Epithelial cell of prostate (primary cell): ENCODE data around the gene MAN2A2.
"Not testable (repeated sequence)": the region's sequence is repeated elsewhere in the genome, so short reads cannot be mapped to it uniquely, and the experiment has no call there.

Source experiments
- DNase-seq: peaks from one replicate; pipeline ENCODE4 v3.0.0-alpha.2; 2011; ENCODE audit warnings: low read depth, low spot score
- H3K27ac ChIP-seq: fragments of 450-650 bp; 2 replicates; pipeline ENCODE4 v1.5.1; 2017; ENCODE audit warnings: mild to moderate bottlenecking

MAN2A2 gene

DNA sequence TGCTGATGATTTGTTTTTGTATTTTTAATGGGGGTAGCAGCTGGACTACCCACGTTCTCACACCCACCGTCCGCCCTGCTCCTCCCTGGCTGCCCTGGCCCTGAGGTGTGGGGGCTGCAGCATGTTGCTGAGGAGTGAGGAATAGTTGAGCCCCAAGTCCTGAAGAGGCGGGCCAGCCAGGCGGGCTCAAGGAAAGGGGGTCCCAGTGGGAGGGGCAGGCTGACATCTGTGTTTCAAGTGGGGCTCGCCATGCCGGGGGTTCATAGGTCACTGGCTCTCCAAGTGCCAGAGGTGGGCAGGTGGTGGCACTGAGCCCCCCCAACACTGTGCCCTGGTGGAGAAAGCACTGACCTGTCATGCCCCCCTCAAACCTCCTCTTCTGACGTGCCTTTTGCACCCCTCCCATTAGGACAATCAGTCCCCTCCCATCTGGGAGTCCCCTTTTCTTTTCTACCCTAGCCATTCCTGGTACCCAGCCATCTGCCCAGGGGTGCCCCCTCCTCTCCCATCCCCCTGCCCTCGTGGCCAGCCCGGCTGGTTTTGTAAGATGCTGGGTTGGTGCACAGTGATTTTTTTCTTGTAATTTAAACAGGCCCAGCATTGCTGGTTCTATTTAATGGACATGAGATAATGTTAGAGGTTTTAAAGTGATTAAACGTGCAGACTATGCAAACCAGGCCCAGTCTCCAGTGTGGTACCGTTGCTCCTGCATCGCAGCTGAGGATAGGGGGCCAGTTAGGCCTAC is 20.1 kb upstream of the MAN2A2 start:
- no peak for DNase-seq
- no peak overlapping the region for H3K27ac ChIP-seq

DNA sequence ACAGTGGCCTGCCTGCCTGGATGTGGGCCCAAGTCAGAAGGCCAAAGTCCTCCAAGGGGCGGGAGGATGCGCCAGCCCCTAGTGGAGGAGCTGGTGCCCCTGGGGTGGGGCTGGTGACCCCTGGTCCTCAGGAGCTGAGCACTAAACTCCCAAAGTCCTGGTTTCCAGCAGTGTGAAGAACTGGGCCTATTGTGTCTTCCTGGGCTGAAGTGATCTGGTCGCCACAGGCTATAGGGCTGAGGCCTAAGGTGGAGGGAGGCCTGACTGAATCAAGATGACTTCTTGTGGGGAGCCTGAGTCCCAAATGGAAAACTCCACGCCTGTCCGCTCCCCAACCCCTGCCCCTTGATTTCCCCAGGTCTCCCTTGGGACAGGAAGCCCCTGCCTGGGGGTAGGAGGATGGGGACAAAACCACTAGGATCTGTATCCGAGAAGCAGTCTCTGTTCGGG is 19.6 kb upstream of the MAN2A2 start:
- no peak overlapping the region for H3K27ac ChIP-seq
- DNase-seq: no peak

DNA sequence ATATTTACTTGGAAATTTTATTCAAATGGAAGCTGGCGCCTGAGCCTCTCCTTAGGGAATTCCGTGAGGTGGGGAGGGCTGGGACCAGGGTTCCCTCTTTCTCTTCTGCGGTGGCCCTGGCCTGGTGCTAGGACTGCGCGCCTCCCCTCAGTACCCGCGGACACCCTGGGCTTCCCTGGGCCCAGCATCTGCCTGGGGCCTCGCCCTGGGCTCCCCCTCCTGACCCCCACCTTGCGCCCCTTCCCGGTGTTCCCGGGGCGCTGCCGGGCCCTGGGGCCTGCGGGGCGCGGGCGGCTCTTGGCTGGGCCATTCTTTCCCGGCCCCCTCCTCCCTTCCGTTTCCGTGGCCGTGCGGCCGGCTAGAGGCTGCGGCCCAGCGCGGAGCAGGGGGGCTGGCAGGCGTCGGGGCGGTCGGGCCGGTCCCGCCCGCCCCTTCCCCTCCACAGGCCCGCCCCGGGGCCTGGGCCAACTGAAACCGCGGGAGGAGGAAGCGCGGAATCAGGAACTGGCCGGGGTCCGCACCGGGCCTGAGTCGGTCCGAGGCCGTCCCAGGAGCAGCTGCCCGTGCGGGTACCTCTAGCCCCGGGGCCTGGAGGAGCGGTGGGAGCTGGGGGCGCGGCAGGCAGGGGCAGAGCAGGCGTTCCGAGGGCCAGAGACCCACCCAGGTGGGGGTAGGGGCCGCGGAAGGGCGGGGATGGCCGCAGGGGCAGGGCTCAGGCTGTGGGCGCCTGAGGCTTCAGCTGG is 19.0 kb upstream of the MAN2A2 start, which contains the start of gene FES:
FES (plus strand) TSS at position 529 of the 743 bp plus-strand sequence. CDS start 542 bp downstream, outside the sequence.
- peak within 1 kb of the TSS; percentile 11 for H3K27ac ChIP-seq
- no peak for DNase-seq

DNA sequence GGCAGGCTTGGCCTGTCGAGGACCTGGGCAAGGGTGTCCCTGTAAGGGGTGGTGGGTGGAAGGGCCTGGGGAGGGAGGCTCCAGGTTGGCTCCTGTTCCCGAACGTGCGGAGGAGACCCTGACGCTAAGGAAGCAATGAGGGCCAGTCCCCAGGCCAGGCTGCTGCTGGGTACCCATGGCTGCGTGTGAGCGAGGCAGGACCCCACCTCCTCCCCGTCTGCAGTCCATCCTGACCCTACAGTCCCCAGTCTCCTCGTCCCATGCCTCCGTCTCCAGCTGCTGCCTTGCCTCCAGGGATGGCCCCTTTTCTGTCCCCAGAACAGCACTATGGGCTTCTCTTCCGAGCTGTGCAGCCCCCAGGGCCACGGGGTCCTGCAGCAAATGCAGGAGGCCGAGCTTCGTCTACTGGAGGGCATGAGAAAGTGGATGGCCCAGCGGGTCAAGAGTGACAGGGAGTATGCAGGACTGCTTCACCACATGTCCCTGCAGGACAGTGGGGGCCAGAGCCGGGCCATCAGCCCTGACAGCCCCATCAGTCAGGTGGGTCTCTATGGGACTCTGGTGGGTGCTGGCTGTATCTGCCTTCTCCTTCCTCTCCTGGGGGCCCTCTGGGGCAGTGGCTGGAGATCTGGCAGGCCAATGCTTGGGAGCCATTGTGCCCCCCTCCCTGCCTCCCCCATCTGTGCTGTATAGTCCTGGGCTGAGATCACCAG is 18.2 kb upstream of the MAN2A2 start:
- H3K27ac ChIP-seq: no peak overlapping the region
- no peak for DNase-seq

DNA sequence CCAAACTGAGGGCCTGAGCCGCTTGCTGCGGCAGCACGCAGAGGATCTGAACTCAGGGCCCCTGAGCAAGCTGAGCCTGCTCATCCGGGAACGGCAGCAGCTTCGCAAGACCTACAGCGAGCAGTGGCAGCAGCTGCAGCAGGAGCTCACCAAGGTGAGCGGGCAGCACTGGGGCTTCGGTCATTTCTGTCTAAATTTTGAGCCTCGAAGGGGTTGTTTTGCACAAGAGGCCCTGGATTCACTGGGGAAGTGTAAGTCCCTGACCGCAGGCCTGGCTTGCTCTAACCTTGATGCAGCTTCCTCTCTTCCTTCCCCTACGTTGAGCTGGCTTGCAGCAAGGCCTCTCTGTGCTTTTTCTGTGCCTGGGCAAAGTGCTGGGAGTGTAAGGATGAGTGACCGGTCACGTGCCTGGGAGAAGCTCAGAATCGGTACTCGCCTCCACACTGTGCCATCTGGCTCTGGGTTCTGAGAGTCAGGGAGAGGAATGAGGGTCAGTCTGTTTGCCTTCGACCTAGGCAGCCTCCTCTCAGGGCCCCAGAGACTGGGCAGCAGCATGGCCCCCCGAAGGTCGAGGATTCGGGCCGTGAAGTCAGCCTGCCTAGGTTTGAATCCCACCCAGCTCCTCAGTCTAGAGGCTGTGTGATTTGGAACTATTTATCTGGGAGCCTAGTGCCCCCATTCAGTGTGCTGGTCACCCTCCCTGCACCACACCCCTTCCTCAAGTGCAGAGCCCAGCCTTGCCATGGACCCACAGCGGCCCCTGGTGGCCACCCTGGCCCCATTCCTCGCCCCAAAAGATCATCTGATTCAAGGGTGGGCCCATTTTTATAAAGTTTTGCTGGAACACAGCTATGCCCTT is 17.4 kb upstream of the MAN2A2 start:
- no peak for DNase-seq
- H3K27ac ChIP-seq: no peak overlapping the region

DNA sequence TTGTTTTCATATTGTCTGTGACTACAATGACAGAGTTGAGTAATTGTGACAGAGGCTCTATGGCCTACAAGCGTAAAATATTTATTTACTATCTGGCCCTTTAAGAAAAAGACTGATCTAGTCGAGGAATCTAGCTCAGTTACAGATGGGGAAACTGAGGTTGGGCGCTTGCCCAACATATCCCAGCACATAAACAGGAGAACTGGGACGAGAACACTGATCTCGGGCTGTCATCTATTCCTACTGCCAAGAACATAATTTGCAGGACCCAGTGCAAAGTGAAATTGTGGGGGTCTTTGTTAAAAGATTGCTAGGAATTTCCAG is 16.8 kb upstream of the MAN2A2 start:
- H3K27ac ChIP-seq: no peak overlapping the region
- DNase-seq: no peak

DNA sequence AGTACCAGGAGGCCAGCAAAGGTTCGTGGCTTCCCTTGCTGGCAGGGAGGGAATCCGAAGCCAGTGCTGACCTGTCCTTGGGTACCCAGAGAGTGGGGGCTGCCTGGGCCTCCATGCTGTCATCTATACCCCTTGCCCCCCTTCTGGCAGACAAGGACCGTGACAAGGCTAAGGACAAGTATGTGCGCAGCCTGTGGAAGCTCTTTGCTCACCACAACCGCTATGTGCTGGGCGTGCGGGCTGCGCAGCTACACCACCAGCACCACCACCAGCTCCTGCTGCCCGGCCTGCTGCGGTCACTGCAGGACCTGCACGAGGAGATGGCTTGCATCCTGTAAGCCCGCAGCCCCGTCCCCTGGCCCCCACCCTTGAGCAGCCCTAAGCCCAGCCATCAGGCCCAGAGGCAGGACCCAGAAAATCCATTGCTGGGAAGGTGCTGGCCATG is 16.0 kb upstream of the MAN2A2 start:
- H3K27ac ChIP-seq: no peak overlapping the region
- no peak for DNase-seq

DNA sequence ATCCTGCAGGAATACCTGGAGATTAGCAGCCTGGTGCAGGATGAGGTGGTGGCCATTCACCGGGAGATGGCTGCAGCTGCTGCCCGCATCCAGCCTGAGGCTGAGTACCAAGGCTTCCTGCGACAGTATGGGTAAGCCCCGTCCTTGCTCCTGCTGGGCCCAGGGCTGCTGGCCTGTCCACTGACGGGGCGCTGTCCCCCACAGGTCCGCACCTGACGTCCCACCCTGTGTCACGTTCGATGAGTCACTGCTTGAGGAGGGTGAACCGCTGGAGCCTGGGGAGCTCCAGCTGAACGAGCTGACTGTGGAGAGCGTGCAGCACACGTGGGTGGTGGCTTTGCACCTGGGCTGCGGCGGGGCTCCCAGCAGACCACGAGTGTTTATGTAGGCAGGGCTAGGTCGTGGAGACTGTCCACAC is 13.8 kb upstream of the MAN2A2 start:
- no peak for DNase-seq
- H3K27ac ChIP-seq: no peak overlapping the region

DNA sequence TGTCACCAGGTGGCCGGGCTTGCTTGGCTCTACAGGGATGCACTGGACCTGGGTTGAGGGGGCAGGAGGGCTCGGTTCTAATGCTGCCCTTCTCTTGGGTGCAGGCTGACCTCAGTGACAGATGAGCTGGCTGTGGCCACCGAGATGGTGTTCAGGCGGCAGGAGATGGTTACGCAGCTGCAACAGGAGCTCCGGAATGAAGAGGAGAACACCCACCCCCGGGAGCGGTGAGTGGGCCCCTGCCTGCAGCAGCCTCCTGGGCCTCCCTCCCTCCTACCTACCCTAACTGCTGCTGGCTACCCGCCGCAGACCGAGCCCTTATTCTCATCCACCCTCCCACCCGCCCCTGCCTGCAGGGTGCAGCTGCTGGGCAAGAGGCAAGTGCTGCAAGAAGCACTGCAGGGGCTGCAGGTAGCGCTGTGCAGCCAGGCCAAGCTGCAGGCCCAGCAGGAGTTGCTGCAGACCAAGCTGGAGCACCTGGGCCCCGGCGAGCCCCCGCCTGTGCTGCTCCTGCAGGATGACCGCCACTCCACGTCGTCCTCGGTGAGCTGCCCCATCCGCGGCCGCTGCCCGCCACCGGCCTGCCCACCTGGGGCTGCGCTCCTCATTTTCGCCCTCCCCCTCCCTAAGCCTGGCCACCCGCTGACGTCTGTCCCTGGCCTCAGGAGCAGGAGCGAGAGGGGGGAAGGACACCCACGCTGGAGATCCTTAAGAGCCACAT is 13.2 kb upstream of the MAN2A2 start:
- DNase-seq: no peak

DNA sequence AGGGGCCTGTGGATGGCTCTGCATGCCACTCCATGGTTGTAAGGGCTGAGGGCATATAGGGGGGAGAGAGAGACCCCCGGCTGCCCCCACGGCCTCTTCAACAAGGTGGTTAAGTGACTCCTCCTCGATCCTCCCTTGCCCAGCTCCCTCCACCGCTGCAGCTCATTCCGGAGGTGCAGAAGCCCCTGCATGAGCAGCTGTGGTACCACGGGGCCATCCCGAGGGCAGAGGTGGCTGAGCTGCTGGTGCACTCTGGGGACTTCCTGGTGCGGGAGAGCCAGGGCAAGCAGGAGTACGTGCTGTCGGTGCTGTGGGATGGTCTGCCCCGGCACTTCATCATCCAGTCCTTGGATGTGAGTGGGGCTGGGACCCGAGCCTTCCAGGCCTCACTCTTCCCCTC is 12.3 kb upstream of the MAN2A2 start:
- no peak for DNase-seq

More for the DNA sequence above, 13.2 kb upstream of the MAN2A2 start:
- H3K27ac ChIP-seq: no peak overlapping the region

DNA sequence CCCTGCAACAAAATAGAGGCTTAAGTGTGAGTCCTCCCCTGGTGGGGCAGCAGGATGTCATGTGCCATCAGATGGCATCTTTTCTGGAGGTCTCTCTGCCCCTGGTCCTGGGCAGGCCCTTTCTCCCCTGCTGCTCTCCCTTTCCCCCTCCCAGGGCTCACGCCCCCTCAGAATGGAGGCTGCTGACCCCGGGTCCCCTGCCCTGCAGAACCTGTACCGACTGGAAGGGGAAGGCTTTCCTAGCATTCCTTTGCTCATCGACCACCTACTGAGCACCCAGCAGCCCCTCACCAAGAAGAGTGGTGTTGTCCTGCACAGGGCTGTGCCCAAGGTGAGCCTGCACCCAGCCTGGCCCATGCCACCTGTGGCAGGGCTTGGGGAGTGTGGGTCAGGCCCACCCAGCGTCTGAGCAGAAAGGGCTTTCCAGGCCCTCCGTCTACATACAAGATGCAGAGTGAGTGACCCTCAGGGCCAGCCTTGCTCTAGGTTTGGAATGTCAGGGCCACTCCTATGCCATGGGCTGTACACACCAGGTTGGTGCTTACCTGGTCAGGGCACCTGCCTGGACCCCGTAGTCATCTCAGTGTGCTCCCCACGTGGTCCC is 11.7 kb upstream of the MAN2A2 start:
- no peak overlapping the region for H3K27ac ChIP-seq
- no peak for DNase-seq

More for the DNA sequence above, 12.3 kb upstream of the MAN2A2 start:
- H3K27ac ChIP-seq: no peak overlapping the region

DNA sequence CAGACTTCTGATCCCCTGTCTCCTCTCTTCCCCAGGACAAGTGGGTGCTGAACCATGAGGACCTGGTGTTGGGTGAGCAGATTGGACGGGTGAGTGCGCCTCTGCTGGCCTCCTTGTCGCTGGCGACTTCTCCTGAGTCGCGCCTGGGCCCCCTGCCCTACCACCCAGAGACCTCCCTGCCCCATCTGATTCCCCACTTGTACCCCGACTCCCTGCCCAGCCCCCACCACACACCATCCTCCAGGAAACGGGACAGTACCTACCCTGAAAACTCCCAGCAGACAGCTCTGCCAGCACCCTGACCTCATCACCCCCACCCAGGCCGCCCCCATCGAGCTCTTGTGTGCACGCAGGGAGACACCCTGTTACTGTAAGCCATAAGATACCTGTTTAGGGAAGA is 11.1 kb upstream of the MAN2A2 start:
- H3K27ac ChIP-seq: no peak overlapping the region

DNA sequence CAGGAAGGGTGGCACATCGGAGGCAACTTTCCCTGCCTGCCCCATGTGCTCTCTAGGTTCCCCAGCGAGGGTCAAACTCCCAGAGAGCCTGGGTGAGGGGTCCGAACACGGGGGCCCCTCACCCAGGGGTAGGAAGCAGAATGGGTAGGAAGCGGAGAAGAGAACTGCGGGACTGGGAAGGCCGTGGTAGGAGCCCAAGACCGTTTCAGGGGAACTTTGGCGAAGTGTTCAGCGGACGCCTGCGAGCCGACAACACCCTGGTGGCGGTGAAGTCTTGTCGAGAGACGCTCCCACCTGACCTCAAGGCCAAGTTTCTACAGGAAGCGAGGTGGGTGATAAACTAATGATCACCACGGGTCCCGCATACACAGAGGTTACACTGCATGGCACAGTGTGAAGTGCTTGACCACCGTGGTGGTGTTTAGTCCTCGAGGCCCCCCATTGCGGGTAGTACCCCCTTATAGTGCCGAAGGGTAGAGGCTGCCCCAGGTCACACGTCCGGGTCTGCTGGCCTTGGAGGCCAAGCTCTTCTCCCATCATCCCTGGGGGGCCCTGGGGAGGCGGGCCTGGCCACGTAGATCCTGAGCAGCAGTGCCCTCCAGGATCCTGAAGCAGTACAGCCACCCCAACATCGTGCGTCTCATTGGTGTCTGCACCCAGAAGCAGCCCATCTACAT is 10.5 kb upstream of the MAN2A2 start:
- no peak overlapping the region for H3K27ac ChIP-seq
- DNase-seq: no peak

More for the DNA sequence above, 11.1 kb upstream of the MAN2A2 start:
- DNase-seq: no peak

DNA sequence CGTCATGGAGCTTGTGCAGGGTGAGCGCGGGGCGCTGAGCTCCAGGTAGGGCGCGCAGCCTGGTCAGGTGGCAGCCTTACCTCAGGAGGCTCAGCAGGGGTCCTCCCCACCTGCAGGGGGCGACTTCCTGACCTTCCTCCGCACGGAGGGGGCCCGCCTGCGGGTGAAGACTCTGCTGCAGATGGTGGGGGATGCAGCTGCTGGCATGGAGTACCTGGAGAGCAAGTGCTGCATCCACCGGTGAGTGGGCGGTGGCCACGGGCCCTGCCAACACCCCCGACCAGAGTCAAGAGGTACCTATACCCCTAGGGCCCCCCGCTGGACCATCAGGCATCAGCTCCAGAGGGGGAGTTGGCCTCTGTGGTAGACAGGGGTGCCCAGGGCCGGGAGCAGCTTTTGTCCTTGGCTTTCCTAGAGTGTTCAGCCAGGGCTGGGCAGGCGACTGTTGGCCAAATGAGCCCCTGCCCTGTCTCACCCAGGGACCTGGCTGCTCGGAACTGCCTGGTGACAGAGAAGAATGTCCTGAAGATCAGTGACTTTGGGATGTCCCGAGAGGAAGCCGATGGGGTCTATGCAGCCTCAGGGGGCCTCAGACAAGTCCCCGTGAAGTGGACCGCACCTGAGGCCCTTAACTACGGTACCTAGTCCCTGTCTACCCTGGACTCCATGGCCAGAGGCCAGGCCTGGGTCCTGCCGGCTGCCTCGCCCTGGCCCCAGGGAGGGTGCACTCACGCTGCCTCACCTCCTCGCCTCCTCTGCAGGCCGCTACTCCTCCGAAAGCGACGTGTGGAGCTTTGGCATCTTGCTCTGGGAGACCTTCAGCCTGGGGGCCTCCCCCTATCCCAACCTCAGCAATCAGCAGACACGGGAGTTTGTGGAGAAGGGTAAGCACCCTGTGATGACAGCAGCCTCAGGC is 9.7 kb upstream of the MAN2A2 start:
- H3K27ac ChIP-seq: no peak overlapping the region
- no peak for DNase-seq

DNA sequence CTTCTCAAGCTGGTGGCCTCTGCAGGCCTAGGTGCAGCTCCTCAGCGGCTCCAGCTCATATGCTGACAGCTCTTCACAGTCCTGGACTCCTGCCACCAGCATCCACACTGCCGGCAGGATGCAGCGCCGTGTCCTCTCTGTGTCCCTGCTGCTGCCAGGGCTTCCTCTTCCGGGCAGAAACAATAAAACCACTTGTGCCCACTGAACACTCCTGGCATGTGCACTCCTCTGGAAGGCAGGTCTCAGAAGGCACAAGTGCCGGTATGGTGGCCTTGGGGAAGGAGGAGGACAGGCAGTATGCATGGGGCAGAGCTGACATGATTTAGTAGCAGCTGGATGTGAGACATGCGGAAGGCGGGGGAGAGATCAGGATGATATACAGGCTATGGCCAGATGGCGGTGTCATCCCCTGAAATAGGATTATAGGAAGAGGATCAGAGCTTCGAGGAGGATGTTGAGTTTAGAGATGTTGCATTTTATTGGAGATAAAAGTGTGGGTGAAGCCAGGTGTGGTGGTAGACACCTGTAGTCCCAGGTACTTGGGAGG is 7.5 kb upstream of the MAN2A2 start:
- no peak overlapping the region for H3K27ac ChIP-seq
- DNase-seq: no peak

DNA sequence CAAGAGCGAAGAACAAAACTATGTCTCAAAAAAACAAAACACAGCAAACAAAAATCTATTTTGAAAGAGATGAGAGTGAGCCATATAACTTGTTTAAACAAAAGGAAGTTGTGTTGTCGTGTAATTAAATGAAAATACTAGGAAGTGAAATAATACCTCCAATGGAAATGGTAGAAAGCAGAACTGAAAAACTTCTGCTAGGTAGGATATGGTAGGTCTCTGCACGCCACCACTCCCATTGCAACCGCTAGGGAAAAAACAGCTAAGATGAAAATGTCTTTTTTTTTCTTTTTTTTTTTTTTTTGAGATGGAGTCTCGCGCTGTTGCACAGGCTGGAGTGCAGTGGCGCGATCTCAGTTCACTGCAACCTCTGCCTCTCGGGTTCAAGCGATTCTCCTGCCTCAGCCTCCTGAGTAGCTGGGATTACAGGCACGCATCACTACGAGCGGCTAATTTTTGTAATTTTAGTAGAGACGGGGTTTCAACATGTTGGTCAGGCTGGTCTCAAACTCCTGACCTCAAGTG is 5.9 kb upstream of the MAN2A2 start:
- DNase-seq, H3K27ac ChIP-seq: not testable (repeated sequence)
